GM12878 (cell line): ENCODE data around the gene PSG3.

Experiments used
- E2F4 ChIP-seq: IDR thresholded peaks from 2 replicates; pipeline ENCODE4 v1.6.1; 2012; ENCODE audit warnings: low read depth, low read length, improper control_type of control experiment
- MAX ChIP-seq: IDR thresholded peaks from 2 replicates; pipeline ENCODE4 v1.6.1; 2012; ENCODE audit warnings: low read depth, low read length, improper control_type of control experiment
- MTA3 ChIP-seq: IDR thresholded peaks from 2 replicates; pipeline ENCODE4 v1.6.1; 2012; ENCODE audit warnings: low read length, inconsistent platforms, borderline replicate concordance
- SIN3A ChIP-seq: IDR thresholded peaks from 2 replicates; pipeline ENCODE4 v1.6.1; 2012; ENCODE audit warnings: low read depth, low read length, improper control_type of control experiment
- SREBF1 ChIP-seq: IDR thresholded peaks from 2 replicates; pipeline ENCODE4 v1.6.1; 2012; ENCODE audit warnings: mild to moderate bottlenecking, low read length
- STAT3 ChIP-seq: IDR thresholded peaks from 2 replicates; pipeline ENCODE4 v1.6.1; 2011; ENCODE audit warnings: low read depth, low read length, improper control_type of control experiment
- TCF3 ChIP-seq: IDR thresholded peaks from 2 replicates; pipeline ENCODE4 v1.6.1; 2012; ENCODE audit warnings: low read depth, mild to moderate bottlenecking, low read length, borderline replicate concordance; ENCODE audit not compliant: insufficient read depth
- ZNF384 ChIP-seq: IDR thresholded peaks from 2 replicates; pipeline ENCODE4 v1.6.1; 2012; ENCODE audit warnings: low read depth, mild to moderate bottlenecking, low read length, improper control_type of control experiment, borderline replicate concordance
- TF ChIP-seq, protein P1 (sequence below), 3 experiments: IDR thresholded peaks in 2 of 3; conservative IDR thresholded peaks in 1 of 3; 2 replicates each; pipeline ENCODE4 v1.5.1; 2011; ENCODE audit warnings: low read depth in 3 of 3, low read length in 3 of 3, mild to moderate bottlenecking in 3 of 3, control low read depth in 2 of 3, moderate library complexity in 2 of 3, inconsistent platforms in 1 of 3, mixed read lengths in 1 of 3; ENCODE audit not compliant: control insufficient read depth in 2 of 3, insufficient read depth in 1 of 3; ENCODE audit errors: extremely low read depth in 1 of 3

DNA sequence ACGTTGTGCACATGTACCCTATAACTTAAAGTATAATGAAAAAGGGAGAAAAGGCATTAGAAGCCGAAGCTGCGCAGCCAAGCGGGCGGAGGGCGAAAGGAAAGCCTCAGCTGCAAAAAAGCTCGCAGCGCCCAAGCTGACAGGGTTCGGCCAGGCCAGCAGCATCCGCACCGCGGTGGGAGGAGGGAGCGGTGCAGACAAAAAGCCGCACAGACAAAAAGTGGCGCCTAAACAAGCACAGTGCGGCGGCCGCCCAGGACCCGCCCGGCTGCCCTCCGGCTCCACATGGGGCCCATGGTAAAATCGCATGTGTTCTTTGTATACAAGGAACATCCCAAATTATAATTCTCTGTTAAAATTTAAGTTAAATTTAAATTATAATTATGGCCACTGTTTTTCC, 42.4 kb downstream of the PSG3 start:
- TF ChIP-seq TCF3 (no peak), E2F4 (no peak), ZNF384 (no peak), SIN3A (no peak), MAX (no peak), STAT3 (no peak), MTA3 (no peak), SREBF1 (no peak)
- TF ChIP-seq, protein P1, sequence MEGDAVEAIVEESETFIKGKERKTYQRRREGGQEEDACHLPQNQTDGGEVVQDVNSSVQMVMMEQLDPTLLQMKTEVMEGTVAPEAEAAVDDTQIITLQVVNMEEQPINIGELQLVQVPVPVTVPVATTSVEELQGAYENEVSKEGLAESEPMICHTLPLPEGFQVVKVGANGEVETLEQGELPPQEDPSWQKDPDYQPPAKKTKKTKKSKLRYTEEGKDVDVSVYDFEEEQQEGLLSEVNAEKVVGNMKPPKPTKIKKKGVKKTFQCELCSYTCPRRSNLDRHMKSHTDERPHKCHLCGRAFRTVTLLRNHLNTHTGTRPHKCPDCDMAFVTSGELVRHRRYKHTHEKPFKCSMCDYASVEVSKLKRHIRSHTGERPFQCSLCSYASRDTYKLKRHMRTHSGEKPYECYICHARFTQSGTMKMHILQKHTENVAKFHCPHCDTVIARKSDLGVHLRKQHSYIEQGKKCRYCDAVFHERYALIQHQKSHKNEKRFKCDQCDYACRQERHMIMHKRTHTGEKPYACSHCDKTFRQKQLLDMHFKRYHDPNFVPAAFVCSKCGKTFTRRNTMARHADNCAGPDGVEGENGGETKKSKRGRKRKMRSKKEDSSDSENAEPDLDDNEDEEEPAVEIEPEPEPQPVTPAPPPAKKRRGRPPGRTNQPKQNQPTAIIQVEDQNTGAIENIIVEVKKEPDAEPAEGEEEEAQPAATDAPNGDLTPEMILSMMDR (IDR thresholded peaks at IDR 0.05 in 2 of 3, conservative IDR thresholded peaks at IDR 0.05 in 1 of 3; ENCODE audit: control insufficient read depth in 2 of 3, extremely low read depth in 1 of 3, insufficient read depth in 1 of 3, low read depth in 3 of 3, low read length in 3 of 3): no peak
